Pancreas (tissue), 10 donors: Measurements from ENCODE around the gene NDUFA8. TPM values are rescaled to one million over a fixed set of nuclear protein-coding genes. Genes with fewer than 3 reads are reported as not detected.

Source experiments
- ATAC-seq, 4 donors: fragments of 200-7000 bp; cut with Tn5 transposase; one replicate each; pipeline versions ENCODE4 v1.8.0 to v1.9.1; 2020; ENCODE audit warnings: mild to moderate bottlenecking in 4 of 4, moderate library complexity in 4 of 4
- DNase-seq, 6 donors: peaks; one replicate each; pipeline ENCODE4 v3.0.0-alpha.2; 2020
- FAIRE-seq: peaks from 2 replicates; lab custom pipeline; 2012; peaks lifted over from hg19 to GRCh38; lab: Jason Lieb, UNC
- H3K27ac ChIP-seq, 4 donors: fragments of 200-600 bp; sonication (generic); 1 replicate in 3 of 4; 2 replicates in 1 of 4; pipeline versions ENCODE4 v1.5.0 to v1.8.0; 2020
- H3K27me3 ChIP-seq, 4 donors: fragments of 200-600 bp; one replicate each; pipeline ENCODE4 v1.8.0; 2021
- H3K36me3 ChIP-seq, 3 donors: fragments of 200-600 bp; sonication (generic) in 1 of 3; one replicate each; pipeline versions ENCODE4 v1.5.0 to v1.8.0; 2020 to 2021
- H3K4me1 ChIP-seq, 3 donors: fragments of 200-600 bp; one replicate each; pipeline ENCODE4 v1.8.0; 2021
- H3K4me3 ChIP-seq, 4 donors: fragments of 200-600 bp; sonication (generic) in 2 of 4; one replicate each; pipeline versions ENCODE4 v1.5.0 to v1.8.0; 2020 to 2021
- H3K9me3 ChIP-seq, 4 donors: fragments of 200-600 bp; one replicate each; pipeline ENCODE4 v1.8.0; 2021
- CTCF ChIP-seq, 4 donors: fragments of 200-600 bp; sonication (generic) in 3 of 4; IDR thresholded peaks; one replicate each; pipeline versions ENCODE4 v1.5.0 to v1.8.0; 2021; ENCODE audit warnings: antibody characterized with exemption in 4 of 4
- WGBS, 2 donors: extraction: QIAGEN DNeasy Blood & Tissue Kit; methylation state at CpG; one replicate each; pipeline ENCODE4 v1.1.7; 2013; 5-methylcytosine and 5-hydroxymethylcytosine counted together
- intact Hi-C, 3 donors: fragments of 100-400 bp; cut with DNase I; formaldehyde crosslinking; loops; one replicate each; pipeline versions ENCODE4 v1.11.1 to v1.14.2; 2022
- polyA plus RNA-seq, 2 donors: library from polyadenylated mRNA; stranded (reverse); fragments of 200-250 nt; gene quantifications; one replicate each; pipeline ENCODE4 v1.2.3, GENCODE V29; 2013
- total RNA-seq, 6 donors: library from RNA; stranded (reverse); fragmentation: NEBNext Ultra II Directional in 4 of 6; extraction: Animal tissue kit (Norgen Biotek cat#: 25700) in 4 of 6; gene quantifications; one replicate each; pipeline versions ENCODE4 v1.2.1 to v1.2.4, GENCODE V29; 2021 to 2023
- donor health status: healthy with polysubstance abuse.
- donor health status: DM: no; HTN: no; CAD: no; lungs with moderate emphysema.
- donor health status: DM: no; HTN: no; CAD: no.
- donor health status: control.
- donor health status: control.
- donor health status: Bipolar disorder and iron deficiency.
- donor health status: DM: yes; HTN: yes; CAD: no.
- donor health status: DM: no; HTN: no; CAD: no.
- donor health status: DM: no; HTN: no; CAD: no.
- donor health status: DM: yes; HTN: yes; CAD: no.

NDUFA8 gene
- total and polyA plus RNA-seq, 8 donors, result 10.7 to 37.3 (median 16.4) TPM

- WGBS, 2 donors, result 67 to 68% methylated on average over 12 of the region's 12 CpGs
- no peak for FAIRE-seq
- TF ChIP-seq CTCF (IDR thresholded peaks at IDR 0.05), result no peak
- ATAC-seq, result no peak
- H3K27me3 ChIP-seq, result no peaks in the 10 kb centered on the region
- no peak overlapping the region for H3K27ac ChIP-seq
- H3K36me3 ChIP-seq, result no peaks in the 10 kb centered on the region
- no peaks in the 10 kb centered on the region for H3K9me3 ChIP-seq
- H3K4me1 ChIP-seq, result no peaks in the 10 kb centered on the region
- DNase-seq, result no peak
- intact Hi-C loops, result no loop called here
- H3K4me3 ChIP-seq, result no peak overlapping the region
Observed at GRCh38 chr9:122134822-122135528, 24.6 kb downstream of the NDUFA8 start.

- 44 to 57% methylated on average over 17 of the region's 17 CpGs for WGBS, 2 donors
- Histone ChIP-seq H3K9me3 (no peaks in the 10 kb centered on the region), H3K4me3 (no peak overlapping the region), H3K36me3 (no peaks in the 10 kb centered on the region), H3K27ac (no peak overlapping the region), H3K27me3 (no peaks in the 10 kb centered on the region), H3K4me1 (no peaks in the 10 kb centered on the region)
- DNase-seq (no peak), ATAC-seq (no peak), FAIRE-seq (no peak)
- TF ChIP-seq CTCF (IDR thresholded peaks at IDR 0.05), result no peak
- intact Hi-C loops, result no loop called here
Observed at GRCh38 chr9:122133984-122134535, 25.5 kb downstream of the NDUFA8 start.

- WGBS, 2 donors, result 82 to 86% methylated on average over 12 of the region's 12 CpGs
- Histone ChIP-seq H3K27ac (no peak overlapping the region), H3K36me3 (no peaks in the 10 kb centered on the region), H3K4me3 (no peak overlapping the region), H3K9me3 (no peaks in the 10 kb centered on the region), H3K27me3 (no peaks in the 10 kb centered on the region), H3K4me1 (no peaks in the 10 kb centered on the region)
- DNase-seq (no peak), ATAC-seq (no peak), FAIRE-seq (no peak)
- TF ChIP-seq CTCF (IDR thresholded peaks at IDR 0.05), result no peak
- intact Hi-C loops, result no loop called here
Observed at GRCh38 chr9:122133263-122133983, 26.2 kb downstream of the NDUFA8 start.

DNA sequence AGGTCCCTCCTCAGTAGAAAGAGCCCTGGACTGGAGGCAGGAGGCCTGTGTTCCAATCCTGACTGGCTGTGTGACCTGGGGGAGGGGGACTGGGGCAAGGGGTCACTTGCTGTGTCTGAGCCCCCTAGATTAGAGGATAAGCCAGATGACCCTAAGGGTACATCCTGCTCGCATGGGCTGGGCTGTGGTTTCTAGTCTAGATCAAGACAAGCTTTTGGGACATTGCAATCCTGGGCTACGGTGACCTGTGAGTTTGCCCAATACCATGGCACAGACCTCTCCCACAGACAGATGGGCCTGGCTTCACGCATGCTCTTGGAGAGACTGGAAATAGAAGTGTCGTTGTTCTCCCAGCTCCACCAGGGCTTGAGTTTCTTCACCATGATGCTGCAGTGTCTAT is 27.0 kb downstream of the NDUFA8 start:
- Histone ChIP-seq H3K36me3 (no peaks in the 10 kb centered on the region), H3K27ac (no peak overlapping the region), H3K4me1 (no peaks in the 10 kb centered on the region), H3K27me3 (no peaks in the 10 kb centered on the region), H3K4me3 (no peak overlapping the region), H3K9me3 (no peaks in the 10 kb centered on the region)
- FAIRE-seq (no peak), ATAC-seq (no peak), DNase-seq (no peak)
- no peak for TF ChIP-seq CTCF (IDR thresholded peaks at IDR 0.05)
- intact Hi-C loops, result no loop called here
- 93 to 96% methylated on average over 4 of the region's 4 CpGs for WGBS, 2 donors
